HL-60 (cell line): ENCODE data around the gene FIBP.

Source experiments
- GABPA ChIP-seq: IDR thresholded peaks from 2 replicates; pipeline ENCODE4 v1.6.1; 2012; ENCODE audit warnings: low read depth
- POLR2AphosphoS5 ChIP-seq: IDR thresholded peaks from 2 replicates; pipeline ENCODE4 v1.6.1; 2012; ENCODE audit warnings: low read depth
- TF ChIP-seq, protein P1 (sequence below): IDR thresholded peaks from one replicate; pipeline ENCODE4 v1.5.1; 2011; ENCODE audit warnings: low read length, control low read depth, inconsistent platforms; ENCODE audit not compliant: insufficient read depth

DNA sequence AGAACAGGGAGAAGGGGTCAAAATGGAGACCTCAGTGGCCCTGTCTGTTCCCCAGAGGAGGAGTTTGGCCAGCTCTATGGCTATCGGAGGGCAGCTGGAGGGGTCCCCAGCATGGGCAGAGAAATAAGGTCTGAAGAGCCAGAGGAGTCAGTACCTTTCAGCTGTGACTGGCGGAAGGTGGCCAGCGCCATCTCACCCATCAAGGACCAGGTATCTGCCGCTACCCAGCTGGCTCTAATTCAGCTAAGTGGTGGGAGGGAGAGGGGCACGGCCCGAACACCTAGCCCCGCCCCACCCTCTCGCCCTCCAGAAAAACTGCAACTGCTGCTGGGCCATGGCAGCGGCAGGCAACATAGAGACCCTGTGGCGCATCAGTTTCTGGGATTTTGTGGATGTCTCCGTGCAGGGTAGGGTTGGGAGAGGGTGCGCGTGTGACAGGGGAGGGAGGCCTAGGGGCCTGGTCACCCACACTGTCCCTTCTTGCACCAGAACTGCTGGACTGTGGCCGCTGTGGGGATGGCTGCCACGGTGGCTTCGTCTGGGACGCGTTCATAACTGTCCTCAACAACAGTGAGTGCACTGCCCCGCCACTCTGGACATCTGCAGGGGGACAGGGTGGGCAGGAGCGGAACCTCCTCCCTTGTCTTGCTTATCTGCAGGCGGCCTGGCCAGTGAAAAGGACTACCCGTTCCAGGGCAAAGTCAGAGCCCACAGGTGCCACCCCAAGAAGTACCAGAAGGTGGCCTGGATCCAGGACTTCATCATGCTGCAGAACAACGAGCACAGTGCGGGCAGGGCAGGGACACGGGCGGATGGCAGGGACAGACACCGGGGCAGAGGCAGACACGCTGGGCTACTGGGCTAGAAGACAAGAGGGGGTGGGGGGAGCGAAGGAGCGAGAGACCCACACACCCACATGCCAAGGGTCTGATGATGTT is 5.9 kb downstream of the FIBP start:
- TF ChIP-seq, protein P1, sequence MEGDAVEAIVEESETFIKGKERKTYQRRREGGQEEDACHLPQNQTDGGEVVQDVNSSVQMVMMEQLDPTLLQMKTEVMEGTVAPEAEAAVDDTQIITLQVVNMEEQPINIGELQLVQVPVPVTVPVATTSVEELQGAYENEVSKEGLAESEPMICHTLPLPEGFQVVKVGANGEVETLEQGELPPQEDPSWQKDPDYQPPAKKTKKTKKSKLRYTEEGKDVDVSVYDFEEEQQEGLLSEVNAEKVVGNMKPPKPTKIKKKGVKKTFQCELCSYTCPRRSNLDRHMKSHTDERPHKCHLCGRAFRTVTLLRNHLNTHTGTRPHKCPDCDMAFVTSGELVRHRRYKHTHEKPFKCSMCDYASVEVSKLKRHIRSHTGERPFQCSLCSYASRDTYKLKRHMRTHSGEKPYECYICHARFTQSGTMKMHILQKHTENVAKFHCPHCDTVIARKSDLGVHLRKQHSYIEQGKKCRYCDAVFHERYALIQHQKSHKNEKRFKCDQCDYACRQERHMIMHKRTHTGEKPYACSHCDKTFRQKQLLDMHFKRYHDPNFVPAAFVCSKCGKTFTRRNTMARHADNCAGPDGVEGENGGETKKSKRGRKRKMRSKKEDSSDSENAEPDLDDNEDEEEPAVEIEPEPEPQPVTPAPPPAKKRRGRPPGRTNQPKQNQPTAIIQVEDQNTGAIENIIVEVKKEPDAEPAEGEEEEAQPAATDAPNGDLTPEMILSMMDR, result no peak
- TF ChIP-seq GABPA (no peak), POLR2AphosphoS5 (no peak)
